ENCODE results near the gene ZDHHC22.

The ZDHHC22 gene

GRCh38 chr14:77102154-77102553 lies 39.4 kb downstream of the ZDHHC22 start:
- DNase-seq: no peak

GRCh38 chr14:77100961-77101360 lies 40.6 kb downstream of the ZDHHC22 start:
- peak; percentile 25 for DNase-seq

- DNase-seq: no peak
Measured at GRCh38 chr14:77099425-77100167, 42.0 kb downstream of the ZDHHC22 start.

GRCh38 chr14:77098529-77099353 lies 42.9 kb downstream of the ZDHHC22 start:
- no peak for DNase-seq

- DNase-seq: peak; percentile 97
Measured at GRCh38 chr14:77097700-77098528, 43.7 kb downstream of the ZDHHC22 start, which contains the start of gene CIPC. CIPC (plus strand) TSS chr14:77098258; CDS start chr14:77105709, 7,451 bp downstream.

GRCh38 chr14:77097006-77097699 lies 44.4 kb downstream of the ZDHHC22 start:
- no peak for DNase-seq

- DNase-seq: peak; percentile 56
Measured at GRCh38 chr14:77094672-77095284, 46.8 kb downstream of the ZDHHC22 start.

GRCh38 chr14:77092676-77093075 lies 48.9 kb downstream of the ZDHHC22 start:
- no peak for DNase-seq

- DNase-seq: no peak
Measured at GRCh38 chr14:77091518-77091917, 50.1 kb downstream of the ZDHHC22 start.

GRCh38 chr14:77088645-77089044 lies 52.9 kb downstream of the ZDHHC22 start:
- no peak for DNase-seq

- DNase-seq: peak; percentile 77
Measured at GRCh38 chr14:77088219-77088618, 53.4 kb downstream of the ZDHHC22 start.

GRCh38 chr14:77087631-77088030 lies 54.0 kb downstream of the ZDHHC22 start:
- no peak for DNase-seq

GRCh38 chr14:77086951-77087350 lies 54.6 kb downstream of the ZDHHC22 start:
- no peak for DNase-seq

- no peak for DNase-seq
Measured at GRCh38 chr14:77086017-77086727, 55.4 kb downstream of the ZDHHC22 start.

GRCh38 chr14:77085538-77085937 lies 56.1 kb downstream of the ZDHHC22 start:
- no peak for DNase-seq

- no peak for DNase-seq
Measured at GRCh38 chr14:77084985-77085384, 56.6 kb downstream of the ZDHHC22 start.

GRCh38 chr14:77083082-77083481 lies 58.5 kb downstream of the ZDHHC22 start:
- DNase-seq: no peak

GRCh38 chr14:77082356-77082755 lies 59.2 kb downstream of the ZDHHC22 start:
- no peak for DNase-seq

Measured in NCI-H526 treated with DMSO at 0.1 percent for 48 hours (cell line).